ENCODE measurements around the gene CATSPERZ. TPM values are rescaled to one million over a fixed set of nuclear protein-coding genes. Genes with fewer than 3 reads are reported as not detected.

The CATSPERZ gene
- total and polyA plus RNA-seq, 2 of the 8 experiments (the other 6 are each of a cell fraction or from before 2014, with no cell fraction given), result 0.77 TPM; not detected in 1

DNA sequence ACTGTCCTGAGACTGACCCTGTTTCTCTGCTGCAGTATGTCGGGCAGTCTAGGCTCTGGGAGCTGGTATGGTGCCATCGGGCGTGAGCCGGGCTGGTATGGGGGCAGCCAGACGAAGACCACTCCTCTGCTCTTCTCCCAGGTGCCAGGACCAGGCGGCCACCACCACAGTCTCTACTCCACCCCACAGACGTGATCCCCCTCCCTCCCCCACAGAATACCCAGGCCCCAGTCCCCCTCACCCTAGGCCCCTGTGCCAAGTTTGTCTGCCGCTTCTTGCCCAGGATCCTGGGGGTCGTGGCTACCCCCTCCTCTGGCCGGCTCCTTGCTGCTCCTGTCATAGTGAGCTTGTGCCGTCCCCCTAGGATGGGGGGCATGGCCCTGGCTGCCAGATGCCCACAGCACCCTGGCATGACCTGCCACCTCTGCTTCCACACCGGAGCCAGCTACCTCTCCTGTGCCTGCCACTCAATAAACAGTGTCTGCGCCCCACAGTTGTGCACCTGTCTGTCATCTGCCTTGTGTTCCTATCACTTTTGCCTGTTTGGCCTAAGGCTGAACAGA is 11.1 kb upstream of the CATSPERZ start (continued):
- TF ChIP-seq HDAC2 (IDR thresholded peaks at IDR 0.05; ENCODE audit: borderline replicate concordance in 1 of 2, low read depth in 2 of 2, low read length in 2 of 2) (no peak), SAP30 (IDR thresholded peaks at IDR 0.05; ENCODE audit: insufficient read depth, insufficient replicate concordance, low read length) (no peak), KDM5A (IDR thresholded peaks at IDR 0.05; ENCODE audit: low read length) (no peak), FOSL1 (IDR thresholded peaks at IDR 0.05; ENCODE audit: insufficient read depth, low read depth, low read length) (no peak)
- TF ChIP-seq, protein P1, sequence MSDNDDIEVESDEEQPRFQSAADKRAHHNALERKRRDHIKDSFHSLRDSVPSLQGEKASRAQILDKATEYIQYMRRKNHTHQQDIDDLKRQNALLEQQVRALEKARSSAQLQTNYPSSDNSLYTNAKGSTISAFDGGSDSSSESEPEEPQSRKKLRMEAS (IDR thresholded peaks at IDR 0.05), result no peak
- TF ChIP-seq, protein P2, sequence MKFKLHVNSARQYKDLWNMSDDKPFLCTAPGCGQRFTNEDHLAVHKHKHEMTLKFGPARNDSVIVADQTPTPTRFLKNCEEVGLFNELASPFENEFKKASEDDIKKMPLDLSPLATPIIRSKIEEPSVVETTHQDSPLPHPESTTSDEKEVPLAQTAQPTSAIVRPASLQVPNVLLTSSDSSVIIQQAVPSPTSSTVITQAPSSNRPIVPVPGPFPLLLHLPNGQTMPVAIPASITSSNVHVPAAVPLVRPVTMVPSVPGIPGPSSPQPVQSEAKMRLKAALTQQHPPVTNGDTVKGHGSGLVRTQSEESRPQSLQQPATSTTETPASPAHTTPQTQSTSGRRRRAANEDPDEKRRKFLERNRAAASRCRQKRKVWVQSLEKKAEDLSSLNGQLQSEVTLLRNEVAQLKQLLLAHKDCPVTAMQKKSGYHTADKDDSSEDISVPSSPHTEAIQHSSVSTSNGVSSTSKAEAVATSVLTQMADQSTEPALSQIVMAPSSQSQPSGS (IDR thresholded peaks at IDR 0.05; ENCODE audit: low read length), result no peak
